HG03457 (cell line): Measurements from ENCODE around the gene ANTXRL.
A peak's percentile ranks its signal among the peaks of the same experiment; 100 is the strongest.
"Not testable (repeated sequence)": the region's sequence is repeated elsewhere in the genome, so short reads cannot be mapped to it uniquely, and the experiment has no call there.

Experiments
- ATAC-seq: cut with Tn5 transposase; IDR thresholded peaks from one replicate; pipeline ENCODE4 v1.9.1; 2021; ENCODE audit warnings: moderate number of reproducible peaks; ENCODE audit not compliant: unreplicated experiment

The ANTXRL gene

GRCh38 chr10:46272863-46273415 lies 13.9 kb upstream of the ANTXRL start:
- ATAC-seq: no peak

GRCh38 chr10:46273506-46274477 lies 13.0 kb upstream of the ANTXRL start:
- ATAC-seq: no peak

DNA sequence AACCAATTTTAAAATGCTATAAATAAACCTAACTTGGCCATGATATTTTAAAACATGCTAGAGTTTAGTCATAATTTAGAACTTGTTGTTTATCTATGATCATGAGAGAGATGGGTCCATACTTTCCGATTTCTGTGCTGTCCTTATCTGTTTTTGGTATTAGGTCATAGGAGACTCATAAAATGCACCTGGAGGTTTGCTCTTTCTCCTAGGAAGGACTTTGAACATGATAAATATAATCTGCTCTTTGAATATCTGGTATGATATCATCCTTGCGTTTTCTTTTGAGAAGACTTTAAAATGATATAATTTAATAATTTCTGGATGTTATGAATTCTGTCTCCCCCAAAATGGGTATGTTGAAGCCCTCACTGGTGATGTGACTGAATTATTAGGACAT lies 9.0 kb upstream of the ANTXRL start:
- ATAC-seq: no peak

GRCh38 chr10:46282421-46282831 lies 4.4 kb upstream of the ANTXRL start:
- ATAC-seq: not testable (repeated sequence)

- no peak for ATAC-seq
Measured at GRCh38 chr10:46282842-46283574, 3.8 kb upstream of the ANTXRL start.

- no peak for ATAC-seq
Measured at GRCh38 chr10:46283580-46284285, 3.1 kb upstream of the ANTXRL start.

GRCh38 chr10:46284286-46285229 lies 2.2 kb upstream of the ANTXRL start:
- ATAC-seq: peak; percentile 86

DNA sequence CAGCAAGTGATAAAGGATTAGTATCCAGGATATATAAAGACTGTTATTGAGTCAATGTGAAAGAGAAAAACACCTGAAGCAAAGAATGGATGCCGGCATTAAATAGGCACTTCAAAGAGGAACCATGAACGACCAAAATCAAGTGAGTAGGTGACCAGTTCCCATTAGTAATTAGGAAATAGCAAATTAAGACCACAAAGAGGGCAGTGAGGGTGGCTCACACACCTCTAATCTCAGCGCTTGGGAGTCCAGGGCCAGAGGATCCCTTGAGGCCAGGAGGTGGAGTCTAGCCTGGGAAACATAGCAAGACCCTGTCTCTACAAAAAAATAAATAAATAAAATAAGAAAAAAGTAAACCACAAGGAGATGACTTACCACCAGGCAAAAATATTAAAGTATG lies 1.5 kb upstream of the ANTXRL start:
- ATAC-seq: no peak

DNA sequence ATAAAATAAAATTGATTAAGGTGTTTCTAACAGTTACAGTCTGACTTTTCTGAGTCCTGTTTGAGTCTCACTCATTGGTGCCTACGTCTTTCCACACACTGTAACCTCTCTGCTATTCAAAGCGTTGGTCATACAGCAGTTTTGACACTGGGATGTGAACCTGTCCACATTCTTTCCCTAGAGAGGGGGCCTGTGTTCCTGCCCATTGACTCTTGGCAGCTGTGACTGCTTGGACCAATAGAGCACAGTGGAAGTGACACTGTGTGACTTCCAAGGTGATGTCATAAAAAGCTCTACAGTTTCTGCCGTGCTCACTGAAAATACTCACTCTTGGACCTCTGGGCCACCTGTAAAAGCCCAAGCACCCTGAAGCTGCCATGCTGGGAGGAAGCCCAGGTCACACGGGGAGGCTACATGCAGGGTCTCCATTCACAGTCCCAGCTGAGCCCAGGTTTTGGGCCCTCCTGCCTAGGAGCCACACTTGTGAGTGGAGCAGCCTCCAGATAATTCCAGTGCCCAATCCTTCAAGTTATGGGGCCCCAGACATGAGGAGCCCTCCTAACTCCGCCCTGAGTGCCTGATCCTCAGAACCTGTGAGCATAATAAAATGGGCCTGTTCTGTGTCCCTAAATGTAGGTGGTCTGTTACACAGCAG lies 704 bp upstream of the ANTXRL start:
- no peak for ATAC-seq

GRCh38 chr10:46287846-46288477 lies 1.2 kb downstream of the ANTXRL start:
- ATAC-seq: no peak

GRCh38 chr10:46288601-46289206 lies 1.9 kb downstream of the ANTXRL start:
- ATAC-seq: no peak

DNA sequence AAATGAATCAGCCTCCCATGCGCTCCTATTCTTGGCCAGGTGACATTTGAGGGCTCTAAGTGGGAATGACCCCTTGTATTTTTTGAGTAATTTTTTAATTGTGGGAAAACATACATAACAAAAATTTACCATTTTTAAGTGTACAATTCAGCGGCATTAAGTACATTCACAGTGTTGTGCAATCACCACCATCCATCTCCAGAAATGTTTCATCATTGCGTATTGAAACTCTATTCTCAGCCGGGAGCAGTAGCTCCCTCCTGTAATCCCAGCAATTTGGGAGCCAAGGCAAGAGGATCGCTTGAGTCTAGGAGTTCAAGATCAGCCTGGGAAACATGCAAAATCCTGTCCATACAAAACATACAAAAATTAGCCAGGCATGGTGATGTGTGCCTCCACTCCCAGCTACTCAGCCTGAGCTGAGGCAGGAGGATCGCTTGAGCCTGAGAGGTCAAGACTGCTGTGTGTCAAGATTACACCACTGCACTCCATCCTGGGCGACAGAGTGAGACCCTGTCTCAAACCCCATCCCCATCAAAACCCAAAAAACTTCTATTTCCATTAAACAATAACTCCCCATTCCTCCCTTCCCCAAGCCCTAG lies 2.5 kb downstream of the ANTXRL start:
- ATAC-seq: no peak

- no peak for ATAC-seq
Measured at GRCh38 chr10:46290101-46290886, 3.5 kb downstream of the ANTXRL start.

GRCh38 chr10:46291817-46292572 lies 5.2 kb downstream of the ANTXRL start:
- no peak for ATAC-seq

GRCh38 chr10:46292573-46293023 lies 5.8 kb downstream of the ANTXRL start:
- no peak for ATAC-seq

DNA sequence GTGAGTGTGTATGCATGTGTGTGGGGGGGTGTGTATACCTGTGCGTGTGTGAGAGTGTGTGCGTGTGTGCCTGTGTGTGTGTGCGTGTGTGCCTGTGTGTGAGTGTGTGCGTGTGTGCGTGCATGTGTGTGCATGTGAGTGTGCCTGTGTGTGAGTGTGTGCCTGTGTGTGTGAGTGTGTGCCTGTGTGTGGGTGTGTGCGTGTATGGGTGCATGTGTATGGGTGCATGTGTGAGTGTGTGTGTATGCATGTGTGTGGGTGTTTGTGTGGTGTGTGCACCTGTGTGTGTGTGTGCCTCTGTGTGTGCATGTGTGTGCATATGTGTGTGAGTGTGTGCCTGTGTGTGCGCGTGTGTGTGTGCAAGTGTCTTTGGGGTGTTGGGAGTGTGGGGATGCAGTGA lies 6.4 kb downstream of the ANTXRL start:
- ATAC-seq: no peak
